Panc1 (cell line): ENCODE results near the gene IFT57. TPM values are rescaled to one million over a fixed set of nuclear protein-coding genes. Genes with fewer than 3 reads are reported as not detected.

Experiments used
- ATAC-seq: fragments of 200-7000 bp; cut with Tn5 transposase; 2 replicates; pipeline ENCODE4 v1.9.1; 2020; ENCODE audit warnings: mild to moderate bottlenecking, moderate library complexity
- BruUV-seq: library from RNA; stranded (reverse); fragments of 400-500 nt; replicated peaks from 2 replicates; lab custom pipeline; 2021; lab: Mats Ljungman, UMichigan
- CTCF ChIA-PET: fragments of 300-600 bp; sonication (Branson Sonifier 250); formaldehyde crosslinking; loops from one replicate; lab custom pipeline; 2022; ENCODE audit warnings: antibody characterized with exemption; lab: Charles Lee
- POLR2A ChIA-PET: fragments of 300-600 bp; sonication (Branson Sonifier 250); formaldehyde crosslinking; loops from one replicate; lab custom pipeline; 2022; ENCODE audit warnings: antibody characterized with exemption; lab: Charles Lee
- DNase-seq: peaks from one replicate; pipeline ENCODE4 v3.0.0-alpha.2; 2010; ENCODE audit warnings: low read depth, low spot score
- H3K27ac ChIP-seq: 2 replicates; pipeline ENCODE4 v1.5.1; 2011; ENCODE audit warnings: mild to moderate bottlenecking, low read length, inconsistent platforms
- H3K27me3 ChIP-seq: fragments of 200-500 bp; sonication (Bioruptor generic); 2 replicates; pipeline ENCODE4 v1.6.0; 2014; ENCODE audit warnings: low read length, inconsistent platforms; ENCODE audit not compliant: control insufficient read depth, insufficient read depth
- H3K36me3 ChIP-seq: fragments of 200-500 bp; sonication (Bioruptor generic); 2 replicates; pipeline ENCODE4 v1.5.1; 2014; ENCODE audit warnings: inconsistent platforms, mild to moderate bottlenecking, low read length, moderate library complexity; ENCODE audit not compliant: control insufficient read depth, insufficient read depth
- H3K4me1 ChIP-seq: 2 replicates; pipeline ENCODE4 v1.5.1; 2011; ENCODE audit warnings: inconsistent platforms, mild to moderate bottlenecking, low read length, moderate library complexity; ENCODE audit not compliant: control insufficient read depth, insufficient read depth
- H3K4me3 ChIP-seq, 2 experiments: 2 replicates each; pipeline ENCODE4 v1.5.1; 2011 to 2012; ENCODE audit warnings: low read depth in 2 of 2, low read length in 2 of 2, mild to moderate bottlenecking in 2 of 2, inconsistent platforms in 1 of 2, moderate library complexity in 1 of 2
- H3K9me3 ChIP-seq: fragments of 200-500 bp; sonication (Bioruptor generic); 2 replicates; pipeline ENCODE4 v1.5.1; 2014; ENCODE audit warnings: low read depth, mild to moderate bottlenecking, inconsistent platforms, low read length, moderate library complexity; ENCODE audit not compliant: control insufficient read depth, insufficient read depth
- POLR2AphosphoS5 ChIP-seq: IDR thresholded peaks from 2 replicates; pipeline ENCODE4 v1.6.1; 2012; ENCODE audit warnings: mild to moderate bottlenecking, low read depth, low read length, moderate library complexity
- SIN3A ChIP-seq: IDR thresholded peaks from 2 replicates; pipeline ENCODE4 v1.6.1; 2012; ENCODE audit warnings: low read depth, mild to moderate bottlenecking, low read length, moderate library complexity, borderline replicate concordance; ENCODE audit not compliant: insufficient read depth
- TCF7L2 ChIP-seq: IDR thresholded peaks from 2 replicates; pipeline ENCODE4 v1.6.1; 2011; ENCODE audit warnings: mild to moderate bottlenecking, low read depth, low read length, inconsistent platforms
- in situ Hi-C: cut with HindIII; loops from 2 replicates; pipeline ENCODE4 v1.10.0; 2016; ENCODE audit warnings: low sequenced_read_pairs, low pct_unique_long_range_greater_than_20kb
- intact Hi-C: fragments of 100-400 bp; cut with micrococcal nuclease; formaldehyde crosslinking; loops from one replicate; pipeline ENCODE4 v1.10.0; 2022; ENCODE audit not compliant: unreplicated experiment
- total RNA-seq: library from RNA; stranded (reverse); gene quantifications from one replicate; pipeline ENCODE4 v1.2.1, GENCODE V29; 2021; ENCODE audit not compliant: unreplicated experiment
- TF ChIP-seq, protein P1 (sequence below): fragments of 450-650 bp; IDR thresholded peaks from 2 replicates; pipeline ENCODE4 v1.5.1; 2017; ENCODE audit warnings: mild to moderate bottlenecking
- TF ChIP-seq, protein P2 (sequence below), 2 experiments: IDR thresholded peaks; 2 replicates each; pipeline ENCODE4 v1.6.1; 2011 to 2012; ENCODE audit warnings: low read depth in 2 of 2, control low read depth in 1 of 2, low read length in 1 of 2, mild to moderate bottlenecking in 1 of 2, moderate library complexity in 1 of 2; ENCODE audit not compliant: insufficient read depth in 1 of 2

The IFT57 gene
- total RNA-seq, 1 experiment from 2014 or later = 45.7 TPM

- Histone ChIP-seq H3K4me1 (no peaks in the 10 kb centered on the region), H3K27me3 (no peaks in the 10 kb centered on the region), H3K9me3 (no peaks in the 10 kb centered on the region), H3K36me3 (no peaks in the 10 kb centered on the region), H3K4me3 (no peak overlapping the region), H3K27ac (no peak overlapping the region)
- intact Hi-C loops (no loop called here), in situ Hi-C loops (no loop called here)
- ATAC-seq (no peak), DNase-seq (no peak)
- BruUV-seq = no TSS peak
- ChIA-PET CTCF (no interaction called here), POLR2A (no interaction called here)
- TF ChIP-seq POLR2AphosphoS5 = no peak
- no peak for TF ChIP-seq TCF7L2
- TF ChIP-seq, protein P1, sequence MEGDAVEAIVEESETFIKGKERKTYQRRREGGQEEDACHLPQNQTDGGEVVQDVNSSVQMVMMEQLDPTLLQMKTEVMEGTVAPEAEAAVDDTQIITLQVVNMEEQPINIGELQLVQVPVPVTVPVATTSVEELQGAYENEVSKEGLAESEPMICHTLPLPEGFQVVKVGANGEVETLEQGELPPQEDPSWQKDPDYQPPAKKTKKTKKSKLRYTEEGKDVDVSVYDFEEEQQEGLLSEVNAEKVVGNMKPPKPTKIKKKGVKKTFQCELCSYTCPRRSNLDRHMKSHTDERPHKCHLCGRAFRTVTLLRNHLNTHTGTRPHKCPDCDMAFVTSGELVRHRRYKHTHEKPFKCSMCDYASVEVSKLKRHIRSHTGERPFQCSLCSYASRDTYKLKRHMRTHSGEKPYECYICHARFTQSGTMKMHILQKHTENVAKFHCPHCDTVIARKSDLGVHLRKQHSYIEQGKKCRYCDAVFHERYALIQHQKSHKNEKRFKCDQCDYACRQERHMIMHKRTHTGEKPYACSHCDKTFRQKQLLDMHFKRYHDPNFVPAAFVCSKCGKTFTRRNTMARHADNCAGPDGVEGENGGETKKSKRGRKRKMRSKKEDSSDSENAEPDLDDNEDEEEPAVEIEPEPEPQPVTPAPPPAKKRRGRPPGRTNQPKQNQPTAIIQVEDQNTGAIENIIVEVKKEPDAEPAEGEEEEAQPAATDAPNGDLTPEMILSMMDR = no peak
- TF ChIP-seq SIN3A = no peak
- TF ChIP-seq, protein P2, sequence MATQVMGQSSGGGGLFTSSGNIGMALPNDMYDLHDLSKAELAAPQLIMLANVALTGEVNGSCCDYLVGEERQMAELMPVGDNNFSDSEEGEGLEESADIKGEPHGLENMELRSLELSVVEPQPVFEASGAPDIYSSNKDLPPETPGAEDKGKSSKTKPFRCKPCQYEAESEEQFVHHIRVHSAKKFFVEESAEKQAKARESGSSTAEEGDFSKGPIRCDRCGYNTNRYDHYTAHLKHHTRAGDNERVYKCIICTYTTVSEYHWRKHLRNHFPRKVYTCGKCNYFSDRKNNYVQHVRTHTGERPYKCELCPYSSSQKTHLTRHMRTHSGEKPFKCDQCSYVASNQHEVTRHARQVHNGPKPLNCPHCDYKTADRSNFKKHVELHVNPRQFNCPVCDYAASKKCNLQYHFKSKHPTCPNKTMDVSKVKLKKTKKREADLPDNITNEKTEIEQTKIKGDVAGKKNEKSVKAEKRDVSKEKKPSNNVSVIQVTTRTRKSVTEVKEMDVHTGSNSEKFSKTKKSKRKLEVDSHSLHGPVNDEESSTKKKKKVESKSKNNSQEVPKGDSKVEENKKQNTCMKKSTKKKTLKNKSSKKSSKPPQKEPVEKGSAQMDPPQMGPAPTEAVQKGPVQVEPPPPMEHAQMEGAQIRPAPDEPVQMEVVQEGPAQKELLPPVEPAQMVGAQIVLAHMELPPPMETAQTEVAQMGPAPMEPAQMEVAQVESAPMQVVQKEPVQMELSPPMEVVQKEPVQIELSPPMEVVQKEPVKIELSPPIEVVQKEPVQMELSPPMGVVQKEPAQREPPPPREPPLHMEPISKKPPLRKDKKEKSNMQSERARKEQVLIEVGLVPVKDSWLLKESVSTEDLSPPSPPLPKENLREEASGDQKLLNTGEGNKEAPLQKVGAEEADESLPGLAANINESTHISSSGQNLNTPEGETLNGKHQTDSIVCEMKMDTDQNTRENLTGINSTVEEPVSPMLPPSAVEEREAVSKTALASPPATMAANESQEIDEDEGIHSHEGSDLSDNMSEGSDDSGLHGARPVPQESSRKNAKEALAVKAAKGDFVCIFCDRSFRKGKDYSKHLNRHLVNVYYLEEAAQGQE (IDR thresholded peaks at IDR 0.05; ENCODE audit: insufficient read depth in 1 of 2, low read depth in 2 of 2, low read length in 1 of 2) = no peak
Observed at GRCh38 chr3:108183971-108184370, 38.3 kb downstream of the IFT57 start.

DNA sequence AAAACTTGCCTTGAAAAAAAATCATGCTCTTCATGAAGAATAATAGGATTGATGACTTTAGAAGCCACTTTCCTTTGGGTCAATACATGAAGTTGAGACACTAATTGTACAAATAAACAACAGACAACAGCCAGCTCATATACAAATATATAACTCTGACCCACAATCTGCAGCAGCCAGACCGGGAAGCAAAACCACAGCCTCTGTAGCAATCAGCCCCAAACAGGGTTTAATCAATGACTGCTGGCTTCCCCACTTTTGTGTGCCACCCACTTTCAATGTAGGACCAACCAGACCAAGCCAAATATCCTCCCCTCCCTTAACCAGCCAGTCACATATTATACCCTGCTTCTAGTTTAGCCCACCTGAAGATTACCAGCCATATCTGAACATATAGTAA lies 39.0 kb downstream of the IFT57 start:
- H3K27ac ChIP-seq = no peak overlapping the region
- POLR2A ChIA-PET = no interaction called here
- H3K9me3 ChIP-seq = no peaks in the 10 kb centered on the region
- H3K36me3 ChIP-seq = no peaks in the 10 kb centered on the region
- DNase-seq (no peak), ATAC-seq (no peak)
- H3K27me3 ChIP-seq = no peaks in the 10 kb centered on the region
- no peaks in the 10 kb centered on the region for H3K4me1 ChIP-seq
- H3K4me3 ChIP-seq = no peak overlapping the region
- intact Hi-C loops (no loop called here), in situ Hi-C loops (no loop called here)
- CTCF ChIA-PET = no interaction called here
- BruUV-seq = no TSS peak
- TF ChIP-seq SIN3A = no peak

- Histone ChIP-seq H3K27ac (no peak overlapping the region), H3K36me3 (no peaks in the 10 kb centered on the region), H3K27me3 (no peaks in the 10 kb centered on the region), H3K4me3 (no peak overlapping the region), H3K9me3 (no peaks in the 10 kb centered on the region), H3K4me1 (no peaks in the 10 kb centered on the region)
- intact Hi-C loops = no loop called here
- POLR2A ChIA-PET = no interaction called here
- no peak for TF ChIP-seq POLR2AphosphoS5
- TF ChIP-seq, protein P1 = no peak
- TF ChIP-seq, protein P2 (IDR thresholded peaks at IDR 0.05; ENCODE audit: insufficient read depth in 1 of 2, low read depth in 2 of 2, low read length in 1 of 2) = no peak
- TF ChIP-seq SIN3A = no peak
- no peak for TF ChIP-seq TCF7L2
- CTCF ChIA-PET = no interaction called here
- DNase-seq (no peak), ATAC-seq (no peak)
- in situ Hi-C loops = no loop called here
- no TSS peak for BruUV-seq
Observed at GRCh38 chr3:108182339-108182738, 39.9 kb downstream of the IFT57 start.
